Measurements from ENCODE around the gene CACHD1.

Gene CACHD1

GRCh38 chr1:64474133-64474532, 4.2 kb downstream of the CACHD1 start:
- no peak for DNase-seq

- DNase-seq = no peak
Observed at GRCh38 chr1:64474665-64475439, 4.9 kb downstream of the CACHD1 start.

GRCh38 chr1:64476251-64476952, 6.5 kb downstream of the CACHD1 start:
- no peak for DNase-seq

GRCh38 chr1:64478594-64479470, 8.9 kb downstream of the CACHD1 start:
- no peak for DNase-seq

GRCh38 chr1:64479874-64480273, 9.9 kb downstream of the CACHD1 start:
- no peak for DNase-seq

GRCh38 chr1:64480999-64481772, 11.3 kb downstream of the CACHD1 start:
- DNase-seq = no peak

- DNase-seq = no peak
Observed at GRCh38 chr1:64482128-64482527, 12.2 kb downstream of the CACHD1 start.

- DNase-seq = no peak
Observed at GRCh38 chr1:64482720-64483119, 12.8 kb downstream of the CACHD1 start.

GRCh38 chr1:64483731-64484414, 13.9 kb downstream of the CACHD1 start:
- no peak for DNase-seq

GRCh38 chr1:64484651-64485050, 14.7 kb downstream of the CACHD1 start:
- DNase-seq = no peak

GRCh38 chr1:64486193-64486592, 16.3 kb downstream of the CACHD1 start:
- DNase-seq = no peak

GRCh38 chr1:64487061-64487460, 17.1 kb downstream of the CACHD1 start:
- no peak for DNase-seq

GRCh38 chr1:64488862-64489261, 18.9 kb downstream of the CACHD1 start:
- no peak for DNase-seq

GRCh38 chr1:64489707-64490106, 19.8 kb downstream of the CACHD1 start:
- DNase-seq = no peak

GRCh38 chr1:64490213-64490818, 20.4 kb downstream of the CACHD1 start:
- DNase-seq = no peak

GRCh38 chr1:64492424-64492823, 22.5 kb downstream of the CACHD1 start:
- no peak for DNase-seq

GRCh38 chr1:64493831-64494230, 23.9 kb downstream of the CACHD1 start:
- DNase-seq = no peak

- no peak for DNase-seq
Observed at GRCh38 chr1:64494659-64495058, 24.7 kb downstream of the CACHD1 start.

GRCh38 chr1:64495878-64496277, 25.9 kb downstream of the CACHD1 start:
- DNase-seq = no peak

GRCh38 chr1:64496606-64497005, 26.7 kb downstream of the CACHD1 start:
- no peak for DNase-seq

GRCh38 chr1:64497088-64497883, 27.4 kb downstream of the CACHD1 start:
- no peak for DNase-seq

Measured in CD4-positive, alpha-beta T cell treated with Interleukin-10 for 1 hour (primary cell).